RCC 7860 (cell line): Measurements from ENCODE around the gene MCF2L2.
"Not testable (repeated sequence)": the region's sequence is repeated elsewhere in the genome, so short reads cannot be mapped to it uniquely, and the experiment has no call there.

Experiments used
- DNase-seq: peaks from one replicate; pipeline ENCODE4 v3.0.0-alpha.2; 2015; ENCODE audit warnings: low spot score
- FAIRE-seq: peaks from 2 replicates; lab custom pipeline; 2012; peaks lifted over from hg19 to GRCh38; lab: Jason Lieb, UNC

MCF2L2 gene

GRCh38 chr3:183446838-183447205 is 18.4 kb upstream of the MCF2L2 start:
- no peak for DNase-seq
- peak; percentile 49 for FAIRE-seq

- DNase-seq (no peak), FAIRE-seq (no peak)
These were observed 16.3 kb upstream of the MCF2L2 start for GRCh38 chr3:183444748-183445147.

GRCh38 chr3:183443395-183444385 is 15.3 kb upstream of the MCF2L2 start:
- DNase-seq (no peak), FAIRE-seq (no peak)

GRCh38 chr3:183442994-183443393 is 14.6 kb upstream of the MCF2L2 start:
- no peak for DNase-seq
- FAIRE-seq: no peak

DNA sequence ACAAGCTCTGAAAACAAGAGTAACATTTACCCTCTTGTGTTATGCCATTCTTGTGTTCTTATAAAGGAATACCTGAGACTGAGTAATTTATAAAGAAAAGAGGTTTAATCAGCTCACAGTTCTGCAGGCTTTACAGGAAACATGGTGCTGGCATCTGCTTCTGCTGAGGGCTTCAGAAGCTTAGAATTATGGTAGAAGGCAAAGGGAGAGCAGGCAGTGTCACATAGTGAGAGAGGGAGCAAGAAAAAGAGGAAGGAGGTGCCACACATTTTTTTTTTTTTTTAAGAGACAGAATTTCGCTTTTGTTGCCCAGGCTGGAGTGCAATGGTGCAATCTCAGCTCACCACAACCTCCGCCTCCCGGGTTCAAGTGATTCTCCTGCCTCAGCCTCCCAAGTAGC is 12.1 kb upstream of the MCF2L2 start:
- FAIRE-seq, DNase-seq: not testable (repeated sequence)

GRCh38 chr3:183439515-183439914 is 11.1 kb upstream of the MCF2L2 start:
- FAIRE-seq (no peak), DNase-seq (no peak)

DNA sequence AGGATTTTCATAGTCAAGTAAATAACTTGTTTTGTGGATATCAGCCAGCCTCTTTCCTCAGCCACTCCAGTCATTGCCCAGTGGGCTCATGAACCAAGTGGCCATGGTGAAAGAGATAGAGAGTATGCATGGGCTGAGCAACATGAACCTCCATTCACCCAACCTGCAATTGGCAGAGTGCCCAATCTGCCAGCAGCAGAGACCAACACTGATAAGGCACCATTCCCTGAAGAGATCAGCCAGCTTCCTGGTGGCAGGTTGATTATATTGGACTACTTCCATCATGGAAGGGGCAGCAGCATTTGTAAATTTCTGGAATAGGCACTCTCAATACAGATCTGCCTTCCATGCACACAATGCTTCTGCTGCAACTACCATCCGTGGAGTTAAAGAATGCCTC is 10.3 kb upstream of the MCF2L2 start:
- DNase-seq (no peak), FAIRE-seq (no peak)

DNA sequence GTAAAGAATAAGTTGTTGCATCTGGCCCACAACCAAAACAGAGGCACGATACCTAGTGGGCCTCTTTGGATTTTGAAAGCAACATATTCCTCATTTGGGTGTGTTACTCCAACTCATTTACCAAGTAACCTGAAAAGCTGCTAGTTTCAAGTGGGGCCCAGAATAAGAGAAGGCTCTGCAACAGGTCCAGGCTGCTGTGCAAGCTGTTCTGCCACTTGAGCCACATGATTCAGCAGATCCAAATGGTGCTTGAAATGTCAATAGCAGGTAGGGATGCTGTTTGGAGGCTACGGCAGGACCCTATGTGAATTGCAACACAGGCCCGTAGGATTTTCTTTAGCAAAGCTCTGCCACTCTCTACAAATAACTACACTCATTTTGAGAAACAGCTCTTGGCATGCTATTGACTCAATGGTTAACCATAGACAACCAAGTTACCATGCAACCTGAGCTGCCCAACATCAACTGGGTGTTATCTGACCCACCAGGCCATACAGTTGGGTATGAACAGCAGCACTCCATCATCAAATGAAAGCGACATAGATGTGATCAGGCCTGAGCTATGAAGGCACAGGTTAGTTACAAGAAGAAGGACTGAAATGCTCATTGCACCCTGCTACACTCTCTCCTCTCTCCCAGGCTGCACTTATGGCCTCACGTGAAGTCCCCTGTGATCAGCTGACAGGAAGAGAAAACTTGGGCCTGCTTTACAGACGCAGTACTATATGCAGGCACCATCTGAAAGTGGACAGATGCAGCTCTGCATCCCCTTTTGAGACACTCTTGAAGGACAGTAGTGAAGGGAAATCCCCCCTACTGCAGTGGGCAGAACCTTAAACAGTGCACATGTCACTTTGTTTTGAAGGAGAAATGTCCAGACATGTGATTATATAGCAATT is 9.5 kb upstream of the MCF2L2 start:
- DNase-seq (no peak), FAIRE-seq (no peak)

DNA sequence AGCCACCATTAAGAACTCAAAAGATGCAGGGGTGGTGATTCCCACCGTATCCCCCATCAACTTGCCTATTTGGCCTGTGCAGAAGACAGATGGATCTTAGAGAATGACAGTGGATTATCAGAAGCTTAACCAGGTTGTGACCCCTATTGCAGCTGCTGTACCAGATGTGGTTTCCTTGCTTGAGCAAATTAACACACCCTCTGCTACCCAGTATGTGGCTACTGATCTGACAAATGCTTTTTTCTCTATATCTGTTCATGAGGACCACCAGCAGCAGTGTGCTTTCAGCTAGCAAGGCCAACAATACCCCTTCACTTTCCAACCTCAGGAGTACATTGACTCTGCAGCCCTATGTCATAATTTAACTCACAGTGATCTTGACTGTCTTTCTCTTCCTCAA is 8.6 kb upstream of the MCF2L2 start:
- no peak for DNase-seq
- no peak for FAIRE-seq

DNA sequence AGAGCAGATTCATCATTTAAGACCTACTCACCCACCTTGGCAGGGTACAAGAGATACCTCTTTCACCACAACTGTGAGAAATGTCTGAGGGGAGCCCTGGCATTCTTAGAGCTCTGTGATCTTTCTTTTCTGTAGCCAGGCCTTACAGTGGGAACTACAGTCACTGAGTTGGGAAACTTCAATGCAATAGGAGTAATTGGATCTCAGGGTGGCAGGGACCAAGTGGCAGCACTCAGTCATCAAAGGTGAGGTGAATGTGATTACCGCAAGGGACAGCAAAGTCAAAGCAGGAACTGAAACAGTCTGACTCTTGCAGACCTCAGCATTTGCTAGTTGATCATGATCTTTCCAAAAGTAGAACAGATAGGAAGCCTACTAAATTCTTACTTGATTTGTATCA is 7.2 kb upstream of the MCF2L2 start:
- no peak for DNase-seq
- FAIRE-seq: no peak

DNA sequence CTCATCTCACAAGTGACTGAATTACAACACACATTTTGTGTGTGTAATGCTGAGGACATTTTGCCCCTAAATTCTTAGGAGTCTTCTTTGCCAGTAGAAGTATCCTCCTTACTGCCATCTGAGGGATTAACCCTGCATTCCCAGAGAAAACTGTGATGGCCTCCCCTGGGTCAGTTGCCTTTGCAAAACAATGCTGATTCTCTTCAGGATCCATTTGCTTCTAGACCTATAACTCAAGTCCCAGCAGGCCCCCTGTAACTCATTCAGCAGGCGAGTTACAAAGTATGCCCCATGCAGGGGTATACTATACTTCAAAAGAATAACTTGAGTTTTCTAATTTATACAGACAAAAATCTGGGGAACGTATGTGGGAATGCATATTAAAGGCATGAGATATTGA is 6.6 kb upstream of the MCF2L2 start:
- no peak for DNase-seq
- FAIRE-seq: no peak

DNA sequence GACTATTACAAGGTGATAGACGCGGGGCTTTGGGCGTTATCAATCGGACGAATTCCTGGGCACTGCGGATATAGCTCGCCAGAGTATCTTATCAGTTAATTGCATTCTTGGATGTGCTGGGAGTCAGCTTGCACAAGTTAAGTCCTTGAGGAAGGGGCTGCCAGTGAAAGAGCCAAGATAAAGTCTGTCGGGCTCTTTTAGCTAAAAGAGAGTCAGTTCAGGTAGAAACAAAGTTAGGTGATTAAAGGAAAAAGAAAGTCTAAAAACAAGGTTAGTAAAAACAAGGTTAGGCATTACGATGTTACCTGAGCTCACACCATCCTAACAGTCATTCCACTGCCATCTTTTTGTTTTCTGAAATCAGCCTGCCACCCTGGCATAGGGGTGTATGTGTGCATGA is 6.1 kb upstream of the MCF2L2 start:
- FAIRE-seq (no peak), DNase-seq (no peak)

- DNase-seq: no peak
- no peak for FAIRE-seq
These were observed 2.0 kb upstream of the MCF2L2 start for GRCh38 chr3:183430325-183430957.

GRCh38 chr3:183427876-183428446 is 458 bp downstream of the MCF2L2 start:
- no peak for FAIRE-seq
- no peak for DNase-seq

- no peak for DNase-seq
- FAIRE-seq: no peak
These were observed 1.1 kb downstream of the MCF2L2 start for GRCh38 chr3:183427196-183427875.

GRCh38 chr3:183418807-183419206 is 9.6 kb downstream of the MCF2L2 start:
- DNase-seq: not testable (repeated sequence)

GRCh38 chr3:183411216-183411922 is 17.1 kb downstream of the MCF2L2 start:
- FAIRE-seq (no peak), DNase-seq (no peak)

More at GRCh38 chr3:183418807-183419206, 9.6 kb downstream of the MCF2L2 start:
- FAIRE-seq: not testable (repeated sequence)

DNA sequence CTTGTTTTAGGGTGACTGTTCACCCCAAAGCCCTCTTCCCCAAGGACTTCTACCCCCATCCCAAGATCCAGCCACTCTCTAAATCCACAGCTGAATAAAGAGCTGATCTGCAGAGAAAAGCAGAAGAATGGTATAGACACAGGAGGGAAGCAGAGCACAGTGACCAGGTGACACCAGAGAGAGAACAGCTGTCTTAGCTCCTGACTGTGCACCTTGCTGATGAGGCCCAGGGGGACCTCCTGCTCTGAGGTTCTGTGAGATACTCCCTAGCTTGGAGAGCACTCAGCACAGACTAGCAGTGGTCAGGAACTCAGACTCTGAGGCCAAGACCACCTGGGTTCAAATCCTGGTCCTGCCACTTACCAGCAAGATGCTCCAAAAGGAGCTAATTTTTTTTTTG is 17.7 kb downstream of the MCF2L2 start:
- FAIRE-seq (no peak), DNase-seq (no peak)

GRCh38 chr3:183410280-183410679 is 18.1 kb downstream of the MCF2L2 start:
- DNase-seq: no peak
- FAIRE-seq: no peak

GRCh38 chr3:183409219-183409618 is 19.2 kb downstream of the MCF2L2 start:
- FAIRE-seq: no peak
- DNase-seq: no peak
